Measurements from ENCODE around the gene RGS17. TPM values are rescaled to one million over a fixed set of nuclear protein-coding genes. Genes with fewer than 3 reads are reported as not detected.

The RGS17 gene
- total and polyA plus RNA-seq, 2 experiments from 2014 or later: 0.15 to 1.1 TPM

GRCh38 chr6:153088796-153089195 lies 42.3 kb downstream of the RGS17 start:
- H3K27ac ChIP-seq: no peak overlapping the region
- no peak overlapping the region for H3K4me3 ChIP-seq
- H3K27me3 ChIP-seq: no peaks in the 10 kb centered on the region
- H3K36me3 ChIP-seq: no peaks in the 10 kb centered on the region
- H3K4me1 ChIP-seq (ENCODE audit: low read depth): no peaks in the 10 kb centered on the region
- no peak for TF ChIP-seq CTCF (IDR thresholded peaks at IDR 0.05; ENCODE audit: low read depth, low read length)
- DNase-seq (ENCODE audit: low read depth in 1 of 2, low spot score in 1 of 2): no peak
- no peaks in the 10 kb centered on the region for H3K9me3 ChIP-seq (ENCODE audit: low read depth)

- Histone ChIP-seq H3K4me3 (no peak overlapping the region), H3K36me3 (no peaks in the 10 kb centered on the region), H3K9me3 (ENCODE audit: low read depth) (no peaks in the 10 kb centered on the region), H3K27ac (no peak overlapping the region), H3K27me3 (no peaks in the 10 kb centered on the region), H3K4me1 (ENCODE audit: low read depth) (no peaks in the 10 kb centered on the region)
- DNase-seq (ENCODE audit: low read depth in 1 of 2, low spot score in 1 of 2): no peak
- no peak for TF ChIP-seq CTCF (IDR thresholded peaks at IDR 0.05; ENCODE audit: low read depth, low read length)
Measured at GRCh38 chr6:153087436-153087835, 43.6 kb downstream of the RGS17 start.

- TF ChIP-seq CTCF (IDR thresholded peaks at IDR 0.05; ENCODE audit: low read depth, low read length): no peak
- H3K4me1 ChIP-seq (ENCODE audit: low read depth): no peaks in the 10 kb centered on the region
- H3K4me3 ChIP-seq: no peak overlapping the region
- no peaks in the 10 kb centered on the region for H3K27me3 ChIP-seq
- no peaks in the 10 kb centered on the region for H3K9me3 ChIP-seq (ENCODE audit: low read depth)
- H3K27ac ChIP-seq: no peak overlapping the region
- no peaks in the 10 kb centered on the region for H3K36me3 ChIP-seq
- no peak for DNase-seq (ENCODE audit: low read depth in 1 of 2, low spot score in 1 of 2)
Measured at GRCh38 chr6:153086225-153086990, 44.7 kb downstream of the RGS17 start.

DNA sequence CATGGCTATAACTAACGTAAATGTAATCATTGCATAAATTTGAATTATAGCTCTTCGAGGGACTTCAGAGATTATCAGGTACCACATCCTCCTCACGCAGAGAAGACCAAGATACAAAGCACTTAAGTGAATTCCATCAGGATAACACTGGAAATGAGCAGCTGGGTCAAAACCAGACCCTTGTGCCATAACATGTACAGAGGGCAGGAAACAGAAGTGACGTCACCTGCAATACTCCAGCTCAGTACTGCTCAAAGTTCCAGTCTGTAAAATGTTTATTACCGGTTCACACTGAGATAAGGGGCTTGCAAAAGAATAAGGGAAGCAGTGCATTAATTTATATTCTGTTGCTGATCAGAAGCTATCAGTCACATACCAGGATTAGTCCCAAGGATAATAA lies 45.8 kb downstream of the RGS17 start:
- Histone ChIP-seq H3K27me3 (no peaks in the 10 kb centered on the region), H3K36me3 (no peaks in the 10 kb centered on the region), H3K9me3 (ENCODE audit: low read depth) (no peaks in the 10 kb centered on the region), H3K4me1 (ENCODE audit: low read depth) (no peaks in the 10 kb centered on the region), H3K4me3 (no peak overlapping the region), H3K27ac (no peak overlapping the region)
- TF ChIP-seq CTCF (IDR thresholded peaks at IDR 0.05; ENCODE audit: low read depth, low read length): no peak
- peak in 1 of 2 donors; percentile 73 for DNase-seq (ENCODE audit: low read depth in 1 of 2, low spot score in 1 of 2)

- TF ChIP-seq CTCF (IDR thresholded peaks at IDR 0.05; ENCODE audit: low read depth, low read length): no peak
- no peaks in the 10 kb centered on the region for H3K4me1 ChIP-seq (ENCODE audit: low read depth)
- H3K27ac ChIP-seq: no peak overlapping the region
- no peaks in the 10 kb centered on the region for H3K36me3 ChIP-seq
- peak in 1 of 2 donors; percentile 71 for DNase-seq (ENCODE audit: low read depth in 1 of 2, low spot score in 1 of 2)
- no peak overlapping the region for H3K4me3 ChIP-seq
- H3K27me3 ChIP-seq: no peaks in the 10 kb centered on the region
- no peaks in the 10 kb centered on the region for H3K9me3 ChIP-seq (ENCODE audit: low read depth)
Measured at GRCh38 chr6:153084393-153084792, 46.7 kb downstream of the RGS17 start.

All from cardiac muscle cell (in vitro differentiated cells and primary cell).